SK-N-SH treated with all-trans-retinoic acid at 6 μM for 48 hours (cell line): ENCODE measurements around the gene ACOT7.
A peak's percentile ranks its signal among the peaks of the same experiment; 100 is the strongest.

ENCODE experiments used
- ATAC-seq: fragments of 200-7000 bp; cut with Tn5 transposase; 3 replicates; pipeline ENCODE4 v1.9.1; 2020; ENCODE audit warnings: mild to moderate bottlenecking, moderate library complexity
- ARNTL ChIP-seq: fragments of 450-650 bp; formaldehyde crosslinking; IDR thresholded peaks from 2 replicates; pipeline ENCODE4 v1.5.0; 2020; ENCODE audit warnings: low read depth, mild to moderate bottlenecking, moderate library complexity, borderline replicate concordance
- BACH2 ChIP-seq: fragments of 250-450 bp; sonication (Bioruptor Pico); IDR thresholded peaks from 2 replicates; pipeline ENCODE4 v1.9.0; 2021; ENCODE audit warnings: mild to moderate bottlenecking, borderline replicate concordance
- CSDC2 ChIP-seq: fragments of 250-450 bp; sonication (Bioruptor Pico); IDR thresholded peaks from 2 replicates; pipeline ENCODE4 v1.5.0; 2020; ENCODE audit warnings: mild to moderate bottlenecking, moderate library complexity
- ESRRG ChIP-seq: fragments of 250-450 bp; sonication (Bioruptor Pico); IDR thresholded peaks from 2 replicates; pipeline ENCODE4 v1.6.1; 2021; ENCODE audit warnings: mild to moderate bottlenecking
- GLIS3 ChIP-seq: fragments of 250-450 bp; sonication (Bioruptor Pico); IDR thresholded peaks from 2 replicates; pipeline ENCODE4 v1.5.0; 2020; ENCODE audit warnings: mild to moderate bottlenecking, moderate library complexity
- ISL1 ChIP-seq: fragments of 250-450 bp; sonication (Bioruptor Pico); IDR thresholded peaks from 2 replicates; pipeline ENCODE4 v2.1.2; 2022; ENCODE audit warnings: mild to moderate bottlenecking, moderate library complexity
- OSR1 ChIP-seq: fragments of 250-450 bp; sonication (Bioruptor Pico); IDR thresholded peaks from 2 replicates; pipeline ENCODE4 v1.8.0; 2022; ENCODE audit warnings: moderate library complexity, mild to moderate bottlenecking, inconsistent platforms
- PPARA ChIP-seq: fragments of 250-450 bp; sonication (Bioruptor Pico); IDR thresholded peaks from 2 replicates; pipeline ENCODE4 v1.5.0; 2020; ENCODE audit warnings: mild to moderate bottlenecking, borderline replicate concordance
- RARB ChIP-seq: fragments of 250-450 bp; sonication (Bioruptor Pico); IDR thresholded peaks from 2 replicates; pipeline ENCODE4 v1.8.0; 2021; ENCODE audit warnings: mild to moderate bottlenecking, moderate library complexity
- SNAI2 ChIP-seq: fragments of 250-450 bp; sonication (Bioruptor Pico); IDR thresholded peaks from 2 replicates; pipeline ENCODE4 v1.5.0; 2020; ENCODE audit warnings: mild to moderate bottlenecking, moderate library complexity
- TCF4 ChIP-seq: fragments of 250-450 bp; sonication (Bioruptor Pico); IDR thresholded peaks from 2 replicates; pipeline ENCODE4 v1.8.0; 2021; ENCODE audit warnings: mild to moderate bottlenecking, moderate library complexity, borderline replicate concordance
- TOX ChIP-seq: fragments of 250-450 bp; sonication (Bioruptor Pico); IDR thresholded peaks from 2 replicates; pipeline ENCODE4 v1.8.0; 2021; ENCODE audit warnings: mild to moderate bottlenecking, moderate library complexity, borderline replicate concordance
- ZC3H10 ChIP-seq: fragments of 250-450 bp; sonication (Bioruptor Pico); IDR thresholded peaks from 2 replicates; pipeline ENCODE4 v1.5.1; 2021; ENCODE audit warnings: mild to moderate bottlenecking, moderate library complexity
- ZFP3 ChIP-seq: fragments of 250-450 bp; sonication (Bioruptor Pico); IDR thresholded peaks from 2 replicates; pipeline ENCODE4 v1.5.0; 2020; ENCODE audit warnings: mild to moderate bottlenecking, moderate library complexity
- ZFP30 ChIP-seq: fragments of 450-650 bp; formaldehyde crosslinking; IDR thresholded peaks from 2 replicates; pipeline ENCODE4 v1.5.0; 2022; ENCODE audit warnings: mild to moderate bottlenecking, moderate library complexity
- ZNF565 ChIP-seq: fragments of 450-650 bp; formaldehyde crosslinking; conservative IDR thresholded peaks from 2 replicates; pipeline ENCODE4 v1.5.0; 2020; ENCODE audit warnings: low read depth, mild to moderate bottlenecking, moderate library complexity
- ZNF70 ChIP-seq: fragments of 450-650 bp; formaldehyde crosslinking; IDR thresholded peaks from 2 replicates; pipeline ENCODE4 v1.5.0; 2020; ENCODE audit warnings: mild to moderate bottlenecking, moderate library complexity
- ZNF8 ChIP-seq: fragments of 450-650 bp; formaldehyde crosslinking; IDR thresholded peaks from 2 replicates; pipeline ENCODE4 v1.5.0; 2020; ENCODE audit warnings: mild to moderate bottlenecking, moderate library complexity
- TF ChIP-seq, protein P1 (sequence below): fragments of 250-450 bp; sonication (Bioruptor Pico); IDR thresholded peaks from 2 replicates; pipeline ENCODE4 v1.5.1; 2021; ENCODE audit warnings: mild to moderate bottlenecking, moderate library complexity
- TF ChIP-seq, protein P2 (sequence below): fragments of 250-450 bp; sonication (Bioruptor Pico); IDR thresholded peaks from 2 replicates; pipeline ENCODE4 v1.8.0; 2020; ENCODE audit warnings: mild to moderate bottlenecking, moderate library complexity, borderline replicate concordance
- TF ChIP-seq, protein P3 (sequence below): fragments of 250-450 bp; sonication (Bioruptor Pico); IDR thresholded peaks from 2 replicates; pipeline ENCODE4 v1.8.0; 2021; ENCODE audit warnings: low read depth, mild to moderate bottlenecking, moderate library complexity, borderline replicate concordance
- TF ChIP-seq, protein P4 (sequence below): fragments of 250-450 bp; sonication (Bioruptor Pico); IDR thresholded peaks from 2 replicates; pipeline ENCODE4 v1.5.1; 2020; ENCODE audit warnings: low read depth, mild to moderate bottlenecking, moderate library complexity
- TF ChIP-seq, protein P5 (sequence below): fragments of 250-450 bp; sonication (Bioruptor Pico); IDR thresholded peaks from 2 replicates; pipeline ENCODE4 v1.5.0; 2020; ENCODE audit warnings: mild to moderate bottlenecking, moderate library complexity

The ACOT7 gene, protein sequence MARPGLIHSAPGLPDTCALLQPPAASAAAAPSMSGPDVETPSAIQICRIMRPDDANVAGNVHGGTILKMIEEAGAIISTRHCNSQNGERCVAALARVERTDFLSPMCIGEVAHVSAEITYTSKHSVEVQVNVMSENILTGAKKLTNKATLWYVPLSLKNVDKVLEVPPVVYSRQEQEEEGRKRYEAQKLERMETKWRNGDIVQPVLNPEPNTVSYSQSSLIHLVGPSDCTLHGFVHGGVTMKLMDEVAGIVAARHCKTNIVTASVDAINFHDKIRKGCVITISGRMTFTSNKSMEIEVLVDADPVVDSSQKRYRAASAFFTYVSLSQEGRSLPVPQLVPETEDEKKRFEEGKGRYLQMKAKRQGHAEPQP

DNA sequence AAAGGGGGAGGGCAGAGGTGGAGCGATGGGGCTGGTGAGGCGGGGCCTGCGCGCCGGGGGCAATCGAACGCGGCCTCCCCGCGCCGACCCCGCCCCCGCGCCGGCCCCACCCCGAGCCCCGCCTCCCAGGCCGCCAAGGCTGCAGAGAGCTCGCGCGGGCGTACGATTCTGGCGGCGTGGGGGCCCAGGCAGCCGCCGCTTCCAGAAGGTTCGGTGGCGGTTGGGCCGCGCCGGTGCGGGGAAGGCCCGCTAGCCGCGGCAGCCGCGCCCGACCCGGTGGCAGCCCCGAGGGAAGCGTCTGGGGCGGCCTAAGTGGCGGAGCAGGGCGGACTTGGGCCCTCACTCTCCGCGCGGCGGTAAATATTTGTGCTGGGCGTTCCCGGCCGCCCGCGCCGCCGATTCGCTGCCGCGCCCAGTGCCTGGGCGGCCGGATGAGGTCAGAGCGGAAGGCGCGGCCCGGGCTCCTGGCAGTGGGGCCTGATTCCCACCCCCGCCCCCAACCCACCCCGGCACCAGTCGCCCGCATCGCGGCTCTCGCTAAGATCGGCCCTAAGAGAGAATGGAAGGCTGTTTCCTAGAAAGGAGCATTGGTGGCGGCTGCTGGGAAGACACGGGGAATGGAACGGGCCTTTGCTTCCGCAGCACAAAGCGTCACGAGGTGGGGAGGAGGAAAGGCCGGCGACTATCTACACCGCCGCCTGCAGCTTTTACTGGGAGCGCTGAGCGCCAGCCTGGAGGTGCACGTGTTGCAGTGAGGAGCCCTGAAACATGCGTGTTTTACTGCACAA is at the start of gene ACOT7:
Gene ACOT7 (minus strand): TSS at position 368 of the 788 bp plus-strand sequence. CDS start 368 bp downstream, outside the sequence.
- ATAC-seq, result peak; percentile 94
- TF ChIP-seq ZNF70 (no peak), ZFP30 (CRISPR knock-in tag) (no peak), TCF4 (CRISPR knock-in tag) (no peak), ZNF8 (no peak), RARB (no peak), ZFP3 (CRISPR knock-in tag) (no peak), TOX (CRISPR knock-in tag) (no peak), ZC3H10 (no peak), PPARA (CRISPR knock-in tag) (no peak), ZNF565 (CRISPR knock-in tag) (no peak), SNAI2 (CRISPR knock-in tag) (no peak), ESRRG (CRISPR knock-in tag) (no peak), BACH2 (CRISPR knock-in tag) (no peak), ISL1 (CRISPR knock-in tag) (no peak), ARNTL (CRISPR knock-in tag) (no peak), GLIS3 (CRISPR knock-in tag) (no peak)
- TF ChIP-seq, protein P1, sequence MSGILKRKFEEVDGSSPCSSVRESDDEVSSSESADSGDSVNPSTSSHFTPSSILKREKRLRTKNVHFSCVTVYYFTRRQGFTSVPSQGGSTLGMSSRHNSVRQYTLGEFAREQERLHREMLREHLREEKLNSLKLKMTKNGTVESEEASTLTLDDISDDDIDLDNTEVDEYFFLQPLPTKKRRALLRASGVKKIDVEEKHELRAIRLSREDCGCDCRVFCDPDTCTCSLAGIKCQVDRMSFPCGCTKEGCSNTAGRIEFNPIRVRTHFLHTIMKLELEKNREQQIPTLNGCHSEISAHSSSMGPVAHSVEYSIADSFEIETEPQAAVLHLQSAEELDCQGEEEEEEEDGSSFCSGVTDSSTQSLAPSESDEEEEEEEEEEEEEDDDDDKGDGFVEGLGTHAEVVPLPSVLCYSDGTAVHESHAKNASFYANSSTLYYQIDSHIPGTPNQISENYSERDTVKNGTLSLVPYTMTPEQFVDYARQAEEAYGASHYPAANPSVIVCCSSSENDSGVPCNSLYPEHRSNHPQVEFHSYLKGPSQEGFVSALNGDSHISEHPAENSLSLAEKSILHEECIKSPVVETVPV (CRISPR knock-in tag), result no peak
- TF ChIP-seq, protein P2, sequence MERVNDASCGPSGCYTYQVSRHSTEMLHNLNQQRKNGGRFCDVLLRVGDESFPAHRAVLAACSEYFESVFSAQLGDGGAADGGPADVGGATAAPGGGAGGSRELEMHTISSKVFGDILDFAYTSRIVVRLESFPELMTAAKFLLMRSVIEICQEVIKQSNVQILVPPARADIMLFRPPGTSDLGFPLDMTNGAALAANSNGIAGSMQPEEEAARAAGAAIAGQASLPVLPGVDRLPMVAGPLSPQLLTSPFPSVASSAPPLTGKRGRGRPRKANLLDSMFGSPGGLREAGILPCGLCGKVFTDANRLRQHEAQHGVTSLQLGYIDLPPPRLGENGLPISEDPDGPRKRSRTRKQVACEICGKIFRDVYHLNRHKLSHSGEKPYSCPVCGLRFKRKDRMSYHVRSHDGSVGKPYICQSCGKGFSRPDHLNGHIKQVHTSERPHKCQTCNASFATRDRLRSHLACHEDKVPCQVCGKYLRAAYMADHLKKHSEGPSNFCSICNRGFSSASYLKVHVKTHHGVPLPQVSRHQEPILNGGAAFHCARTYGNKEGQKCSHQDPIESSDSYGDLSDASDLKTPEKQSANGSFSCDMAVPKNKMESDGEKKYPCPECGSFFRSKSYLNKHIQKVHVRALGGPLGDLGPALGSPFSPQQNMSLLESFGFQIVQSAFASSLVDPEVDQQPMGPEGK (CRISPR knock-in tag), result no peak

DNA sequence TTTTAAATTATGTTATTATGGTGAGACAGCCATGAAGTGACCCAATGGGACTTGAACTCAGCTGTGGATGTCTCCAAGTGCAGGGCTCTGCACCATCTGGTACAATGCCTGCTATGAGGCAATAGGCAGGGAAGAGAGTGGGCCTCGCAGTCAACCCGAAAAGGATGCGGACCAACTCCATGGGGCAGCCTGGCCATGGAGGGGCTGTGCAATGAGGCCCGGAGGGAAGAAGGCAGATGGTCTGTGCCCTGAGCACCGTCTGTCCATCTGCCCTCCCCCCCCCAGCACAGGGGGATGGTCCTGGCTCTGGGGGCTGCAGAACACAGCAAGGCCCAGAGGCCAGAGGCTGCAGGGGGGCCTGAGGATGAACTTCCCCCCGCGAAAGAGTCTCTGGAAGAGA is 48.0 kb upstream of the ACOT7 start:
- TF ChIP-seq ZFP3 (CRISPR knock-in tag), result no peak
- TF ChIP-seq, protein P3, sequence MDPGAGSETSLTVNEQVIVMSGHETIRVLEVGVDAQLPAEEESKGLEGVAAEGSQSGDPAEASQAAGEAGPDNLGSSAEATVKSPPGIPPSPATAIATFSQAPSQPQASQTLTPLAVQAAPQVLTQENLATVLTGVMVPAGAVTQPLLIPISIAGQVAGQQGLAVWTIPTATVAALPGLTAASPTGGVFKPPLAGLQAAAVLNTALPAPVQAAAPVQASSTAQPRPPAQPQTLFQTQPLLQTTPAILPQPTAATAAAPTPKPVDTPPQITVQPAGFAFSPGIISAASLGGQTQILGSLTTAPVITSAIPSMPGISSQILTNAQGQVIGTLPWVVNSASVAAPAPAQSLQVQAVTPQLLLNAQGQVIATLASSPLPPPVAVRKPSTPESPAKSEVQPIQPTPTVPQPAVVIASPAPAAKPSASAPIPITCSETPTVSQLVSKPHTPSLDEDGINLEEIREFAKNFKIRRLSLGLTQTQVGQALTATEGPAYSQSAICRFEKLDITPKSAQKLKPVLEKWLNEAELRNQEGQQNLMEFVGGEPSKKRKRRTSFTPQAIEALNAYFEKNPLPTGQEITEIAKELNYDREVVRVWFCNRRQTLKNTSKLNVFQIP (CRISPR knock-in tag), result no peak
- TF ChIP-seq SNAI2 (CRISPR knock-in tag), result no peak
- no peak for TF ChIP-seq ZC3H10
- TF ChIP-seq CSDC2, result no peak
- TF ChIP-seq, protein P4, sequence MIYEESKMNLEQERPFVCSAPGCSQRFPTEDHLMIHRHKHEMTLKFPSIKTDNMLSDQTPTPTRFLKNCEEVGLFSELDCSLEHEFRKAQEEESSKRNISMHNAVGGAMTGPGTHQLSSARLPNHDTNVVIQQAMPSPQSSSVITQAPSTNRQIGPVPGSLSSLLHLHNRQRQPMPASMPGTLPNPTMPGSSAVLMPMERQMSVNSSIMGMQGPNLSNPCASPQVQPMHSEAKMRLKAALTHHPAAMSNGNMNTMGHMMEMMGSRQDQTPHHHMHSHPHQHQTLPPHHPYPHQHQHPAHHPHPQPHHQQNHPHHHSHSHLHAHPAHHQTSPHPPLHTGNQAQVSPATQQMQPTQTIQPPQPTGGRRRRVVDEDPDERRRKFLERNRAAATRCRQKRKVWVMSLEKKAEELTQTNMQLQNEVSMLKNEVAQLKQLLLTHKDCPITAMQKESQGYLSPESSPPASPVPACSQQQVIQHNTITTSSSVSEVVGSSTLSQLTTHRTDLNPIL (CRISPR knock-in tag), result no peak
- no peak for TF ChIP-seq ZNF8
- no peak for TF ChIP-seq ZFP30 (CRISPR knock-in tag)
- no peak for TF ChIP-seq ZNF565 (CRISPR knock-in tag)
- no peak for TF ChIP-seq ESRRG (CRISPR knock-in tag)
- TF ChIP-seq TOX (CRISPR knock-in tag), result no peak
- no peak for TF ChIP-seq ISL1 (CRISPR knock-in tag)
- no peak for TF ChIP-seq OSR1 (CRISPR knock-in tag)
- TF ChIP-seq, protein P5, sequence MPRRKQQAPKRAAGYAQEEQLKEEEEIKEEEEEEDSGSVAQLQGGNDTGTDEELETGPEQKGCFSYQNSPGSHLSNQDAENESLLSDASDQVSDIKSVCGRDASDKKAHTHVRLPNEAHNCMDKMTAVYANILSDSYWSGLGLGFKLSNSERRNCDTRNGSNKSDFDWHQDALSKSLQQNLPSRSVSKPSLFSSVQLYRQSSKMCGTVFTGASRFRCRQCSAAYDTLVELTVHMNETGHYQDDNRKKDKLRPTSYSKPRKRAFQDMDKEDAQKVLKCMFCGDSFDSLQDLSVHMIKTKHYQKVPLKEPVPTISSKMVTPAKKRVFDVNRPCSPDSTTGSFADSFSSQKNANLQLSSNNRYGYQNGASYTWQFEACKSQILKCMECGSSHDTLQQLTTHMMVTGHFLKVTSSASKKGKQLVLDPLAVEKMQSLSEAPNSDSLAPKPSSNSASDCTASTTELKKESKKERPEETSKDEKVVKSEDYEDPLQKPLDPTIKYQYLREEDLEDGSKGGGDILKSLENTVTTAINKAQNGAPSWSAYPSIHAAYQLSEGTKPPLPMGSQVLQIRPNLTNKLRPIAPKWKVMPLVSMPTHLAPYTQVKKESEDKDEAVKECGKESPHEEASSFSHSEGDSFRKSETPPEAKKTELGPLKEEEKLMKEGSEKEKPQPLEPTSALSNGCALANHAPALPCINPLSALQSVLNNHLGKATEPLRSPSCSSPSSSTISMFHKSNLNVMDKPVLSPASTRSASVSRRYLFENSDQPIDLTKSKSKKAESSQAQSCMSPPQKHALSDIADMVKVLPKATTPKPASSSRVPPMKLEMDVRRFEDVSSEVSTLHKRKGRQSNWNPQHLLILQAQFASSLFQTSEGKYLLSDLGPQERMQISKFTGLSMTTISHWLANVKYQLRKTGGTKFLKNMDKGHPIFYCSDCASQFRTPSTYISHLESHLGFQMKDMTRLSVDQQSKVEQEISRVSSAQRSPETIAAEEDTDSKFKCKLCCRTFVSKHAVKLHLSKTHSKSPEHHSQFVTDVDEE, result no peak
- TF ChIP-seq ZNF70, result no peak
- TF ChIP-seq, protein P2 (CRISPR knock-in tag), result no peak
- no peak for TF ChIP-seq ARNTL (CRISPR knock-in tag)
- ATAC-seq, result no peak
